Mesothelial cell of epicardium (in vitro differentiated cells): ENCODE data around the gene SLC66A1. TPM values are rescaled to one million over a fixed set of nuclear protein-coding genes. Genes with fewer than 3 reads are reported as not detected.

Experiments
- DNase-seq, 2 experiments: peaks; one replicate each; pipeline ENCODE4 v3.0.0; 2021; ENCODE audit warnings: low spot score in 2 of 2; ENCODE audit not compliant: unreplicated experiment in 2 of 2
- H3K27ac Mint-ChIP-seq: 2 replicates; pipeline ENCODE4 v1.8.0; 2021; ENCODE audit warnings: mixed read lengths
- H3K27me3 Mint-ChIP-seq: 2 replicates; pipeline ENCODE4 v1.8.0; 2021; ENCODE audit warnings: low read depth, mixed read lengths
- H3K36me3 Mint-ChIP-seq: 2 replicates; pipeline ENCODE4 v1.8.0; 2021; ENCODE audit warnings: mixed read lengths
- H3K4me1 Mint-ChIP-seq: 2 replicates; pipeline ENCODE4 v1.8.0; 2021; ENCODE audit warnings: mixed read lengths
- H3K4me3 Mint-ChIP-seq: 2 replicates; pipeline ENCODE4 v1.8.0; 2021; ENCODE audit warnings: mild to moderate bottlenecking, moderate library complexity, mixed read lengths
- H3K9me3 Mint-ChIP-seq: 2 replicates; pipeline ENCODE4 v1.8.0; 2021; ENCODE audit warnings: mixed read lengths
- total RNA-seq: library from RNA; stranded (reverse); gene quantifications from 3 replicates; pipeline ENCODE4 v1.2.1, GENCODE V29; 2021
- TF ChIP-seq, protein P1 (sequence below): fragments of 200-600 bp; sonication (generic); IDR thresholded peaks from one replicate; pipeline ENCODE4 v1.5.0; 2021; ENCODE audit warnings: antibody characterized with exemption; ENCODE audit not compliant: unreplicated experiment

SLC66A1 gene
- total RNA-seq, 1 donor from 2014 or later: 20.9 TPM

DNA sequence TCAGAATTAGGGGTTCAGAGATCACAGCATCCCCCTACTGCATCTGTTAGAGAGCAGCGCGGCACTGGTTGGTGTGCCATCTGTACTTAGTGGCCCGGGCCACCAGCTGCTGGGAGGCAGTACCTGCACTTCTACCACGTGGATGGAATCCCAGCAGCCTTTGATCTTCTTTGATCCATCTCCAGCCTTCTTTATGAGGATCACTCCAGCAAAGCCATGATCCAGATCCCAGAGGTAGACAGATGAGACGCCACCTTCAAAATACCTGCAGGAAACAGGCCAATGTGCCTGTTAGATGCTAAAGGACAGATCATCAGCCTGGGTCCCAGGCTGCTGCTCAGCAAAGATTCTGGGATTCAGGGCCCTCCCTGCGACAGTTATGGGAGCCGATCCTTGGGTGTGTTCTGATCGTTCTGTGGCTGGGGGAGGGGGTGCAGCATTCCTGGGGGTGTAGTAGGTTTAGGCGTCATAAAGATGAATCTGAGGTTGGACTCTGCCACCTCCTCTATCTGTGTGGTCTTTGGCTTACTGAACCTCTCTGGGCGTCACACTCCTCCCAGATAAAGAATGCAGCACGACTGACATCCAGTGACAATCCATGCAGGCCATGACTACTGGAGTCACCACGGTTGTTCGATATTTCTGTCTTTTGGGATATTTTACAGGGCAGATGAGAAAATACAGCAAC is 45.3 kb downstream of the SLC66A1 start:
- Mint-ChIP-seq H3K4me1 (peaks cover 20% of the 10 kb centered on the region), H3K9me3 (no peaks in the 10 kb centered on the region), H3K4me3 (no peak overlapping the region), H3K36me3 (peaks cover 21% of the 10 kb centered on the region), H3K27me3 (no peaks in the 10 kb centered on the region), H3K27ac (no peak overlapping the region)
- no peak for DNase-seq
- TF ChIP-seq, protein P1, sequence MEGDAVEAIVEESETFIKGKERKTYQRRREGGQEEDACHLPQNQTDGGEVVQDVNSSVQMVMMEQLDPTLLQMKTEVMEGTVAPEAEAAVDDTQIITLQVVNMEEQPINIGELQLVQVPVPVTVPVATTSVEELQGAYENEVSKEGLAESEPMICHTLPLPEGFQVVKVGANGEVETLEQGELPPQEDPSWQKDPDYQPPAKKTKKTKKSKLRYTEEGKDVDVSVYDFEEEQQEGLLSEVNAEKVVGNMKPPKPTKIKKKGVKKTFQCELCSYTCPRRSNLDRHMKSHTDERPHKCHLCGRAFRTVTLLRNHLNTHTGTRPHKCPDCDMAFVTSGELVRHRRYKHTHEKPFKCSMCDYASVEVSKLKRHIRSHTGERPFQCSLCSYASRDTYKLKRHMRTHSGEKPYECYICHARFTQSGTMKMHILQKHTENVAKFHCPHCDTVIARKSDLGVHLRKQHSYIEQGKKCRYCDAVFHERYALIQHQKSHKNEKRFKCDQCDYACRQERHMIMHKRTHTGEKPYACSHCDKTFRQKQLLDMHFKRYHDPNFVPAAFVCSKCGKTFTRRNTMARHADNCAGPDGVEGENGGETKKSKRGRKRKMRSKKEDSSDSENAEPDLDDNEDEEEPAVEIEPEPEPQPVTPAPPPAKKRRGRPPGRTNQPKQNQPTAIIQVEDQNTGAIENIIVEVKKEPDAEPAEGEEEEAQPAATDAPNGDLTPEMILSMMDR: no peak

DNA sequence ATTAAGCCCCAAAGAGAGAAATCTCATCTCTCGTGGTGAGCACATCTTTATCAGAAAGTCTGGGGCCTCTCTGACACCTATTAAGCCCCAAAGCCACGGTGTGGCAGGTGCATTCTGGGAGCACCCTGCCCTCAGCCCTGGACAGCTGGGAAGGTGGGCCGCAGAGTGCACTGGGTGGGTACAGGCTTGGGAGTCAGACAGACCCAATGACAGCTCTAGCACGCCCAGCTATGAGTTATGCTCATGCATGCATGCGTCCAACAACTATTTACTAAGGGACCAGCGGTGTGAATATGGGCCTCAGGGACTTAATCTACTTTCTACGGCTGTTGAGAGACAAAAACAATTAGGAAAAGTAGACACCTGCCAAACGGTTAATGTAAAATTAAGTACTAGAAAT is 46.6 kb downstream of the SLC66A1 start:
- Mint-ChIP-seq H3K27me3 (no peaks in the 10 kb centered on the region), H3K9me3 (no peaks in the 10 kb centered on the region), H3K27ac (no peak overlapping the region), H3K4me3 (no peak overlapping the region), H3K4me1 (peaks cover 20% of the 10 kb centered on the region), H3K36me3 (peaks cover 18% of the 10 kb centered on the region)
- TF ChIP-seq, protein P1: no peak
- no peak for DNase-seq

DNA sequence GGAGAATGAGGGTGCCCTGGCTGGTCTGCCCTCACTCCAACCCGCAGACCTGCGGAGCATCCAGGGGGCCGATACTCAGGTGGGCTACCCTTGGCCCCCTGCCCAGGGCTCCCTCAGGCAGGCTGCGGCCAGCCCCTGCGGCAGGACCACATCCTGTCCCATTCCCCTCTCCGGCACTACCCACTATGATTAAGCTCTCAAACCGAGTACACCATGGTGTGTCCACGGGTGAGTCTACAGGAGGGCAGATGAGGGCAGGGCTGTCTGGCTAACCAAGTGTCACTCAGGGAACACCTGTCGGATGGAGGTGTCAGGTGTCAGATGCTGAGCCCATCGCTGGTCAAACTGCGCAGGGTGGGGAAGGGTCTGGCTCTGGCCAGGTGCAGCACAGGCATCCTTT is 47.2 kb downstream of the SLC66A1 start:
- no peak for DNase-seq
- H3K9me3 Mint-ChIP-seq: no peaks in the 10 kb centered on the region
- H3K4me1 Mint-ChIP-seq: peaks cover 20% of the 10 kb centered on the region
- H3K36me3 Mint-ChIP-seq: peaks cover 14% of the 10 kb centered on the region
- H3K4me3 Mint-ChIP-seq: no peak overlapping the region
- no peak overlapping the region for H3K27ac Mint-ChIP-seq
- TF ChIP-seq, protein P1: no peak
- H3K27me3 Mint-ChIP-seq: no peaks in the 10 kb centered on the region

DNA sequence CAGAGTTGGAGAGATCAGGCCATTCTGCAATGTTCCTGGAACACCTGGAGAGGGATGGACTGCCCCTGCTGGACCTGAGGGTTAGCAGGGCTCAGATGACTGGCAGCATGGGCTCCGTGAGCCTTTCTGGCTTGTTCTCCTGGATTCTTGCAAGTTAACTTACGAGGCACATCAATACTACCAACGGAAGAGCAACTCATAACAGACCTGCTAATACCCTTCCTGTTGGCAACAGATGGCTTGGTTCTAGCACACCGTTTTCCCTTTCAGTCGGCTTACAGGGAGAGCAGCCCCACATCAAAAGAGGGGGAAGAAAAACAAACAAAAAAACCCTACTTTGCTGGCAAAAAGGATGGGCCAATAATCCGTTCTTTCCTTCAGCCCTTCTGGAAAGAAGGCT is 47.9 kb downstream of the SLC66A1 start:
- H3K4me1 Mint-ChIP-seq: peaks cover 20% of the 10 kb centered on the region

DNA sequence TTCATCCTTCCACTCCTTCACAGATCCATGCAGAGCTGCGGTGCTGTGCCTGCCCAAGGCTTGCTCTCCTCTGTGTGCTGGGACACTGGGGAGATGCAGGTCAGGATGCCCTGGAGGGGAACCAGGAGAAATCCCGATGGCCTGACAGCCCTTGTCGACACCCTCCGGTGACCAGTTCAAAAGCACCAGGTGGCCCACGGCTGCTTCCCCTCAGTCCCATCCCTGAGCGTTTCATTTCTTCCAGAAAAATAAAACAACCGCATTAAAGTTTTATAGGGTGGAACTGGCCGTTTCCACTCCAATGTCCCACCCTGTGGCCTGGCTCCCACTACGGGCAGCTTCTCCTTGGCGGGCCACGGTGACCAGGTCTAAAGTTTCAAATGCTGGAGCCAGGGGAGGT is 48.3 kb downstream of the SLC66A1 start:
- Mint-ChIP-seq H3K4me3 (no peak overlapping the region), H3K36me3 (peaks cover 10% of the 10 kb centered on the region), H3K4me1 (peaks cover 20% of the 10 kb centered on the region), H3K27me3 (no peaks in the 10 kb centered on the region), H3K9me3 (no peaks in the 10 kb centered on the region), H3K27ac (peak overlapping the region; percentile 34)
- DNase-seq: no peak
- TF ChIP-seq, protein P1: no peak

More for the DNA sequence above, 47.9 kb downstream of the SLC66A1 start:
- H3K9me3 Mint-ChIP-seq: no peaks in the 10 kb centered on the region
- H3K36me3 Mint-ChIP-seq: peaks cover 11% of the 10 kb centered on the region
- DNase-seq: no peak
- no peaks in the 10 kb centered on the region for H3K27me3 Mint-ChIP-seq
- H3K27ac Mint-ChIP-seq: peak overlapping the region; percentile 21
- H3K4me3 Mint-ChIP-seq: no peak overlapping the region
- TF ChIP-seq, protein P1: no peak
